K562 (cell line): Measurements from ENCODE around the gene FAM209A. TPM values are rescaled to one million over a fixed set of nuclear protein-coding genes. Genes with fewer than 3 reads are reported as not detected.

Experiments
- BCLAF1 ChIP-seq, 2 experiments: fragments of 450-650 bp in 1 of 2; IDR thresholded peaks; 2 replicates each; pipeline ENCODE4 v1.6.1; 2011 to 2017; ENCODE audit warnings: low read depth in 2 of 2, antibody characterized with exemption in 1 of 2, borderline replicate concordance in 1 of 2, low read length in 1 of 2, mild to moderate bottlenecking in 1 of 2, mixed read lengths in 1 of 2; ENCODE audit not compliant: control insufficient read depth in 1 of 2
- DEAF1 ChIP-seq: fragments of 450-650 bp; formaldehyde crosslinking; IDR thresholded peaks from 2 replicates; pipeline ENCODE4 v1.4.0; 2020; ENCODE audit warnings: mild to moderate bottlenecking, moderate library complexity
- HMG20A ChIP-seq: fragments of 450-650 bp; formaldehyde crosslinking; conservative IDR thresholded peaks from 2 replicates; pipeline ENCODE4 v1.4.0; 2020; ENCODE audit warnings: mild to moderate bottlenecking, mixed read lengths
- TSHZ1 ChIP-seq: fragments of 250-450 bp; sonication (Bioruptor Pico); IDR thresholded peaks from 2 replicates; pipeline ENCODE4 v1.4.0; 2020; ENCODE audit warnings: mild to moderate bottlenecking, moderate library complexity
- polyA plus RNA-seq, 8 experiments: library from polyadenylated mRNA; depleted of rRNA in 4 of 8; stranded (reverse) in 5 of 8; unstranded in 3 of 8; fragments of >200 nt; fragmentation: Nextera tagmentation in 2 of 8; fragmentation: Illumina TruSeq in 1 of 8; extraction: Ambion mirVana in 2 of 8; extraction: Trizol in 1 of 8; gene quantifications; 2 replicates each; pipeline versions ENCODE4 v1.2.1 to v1.2.3, GENCODE V29; 2011 to 2014; ENCODE audit warnings: inconsistent platforms in 1 of 8, missing spikeins in 1 of 8
- total RNA-seq, 7 experiments: library from RNA; depleted of rRNA in 6 of 7; stranded (reverse); fragments of >200 nt in 6 of 7; fragmentation: Illumina TruSeq in 2 of 7; extraction: Trizol in 2 of 7; gene quantifications; 2 replicates each; pipeline versions ENCODE4 v1.2.1 to v1.2.3, GENCODE V29; 2011 to 2021; ENCODE audit warnings: low replicate concordance in 1 of 7

FAM209A gene
- total and polyA plus RNA-seq, 9 of the 15 experiments (the other 6 are each of a cell fraction or from before 2014, with no cell fraction given), result 0.08 to 0.15 (median 0.11) TPM; not detected in 6

- TF ChIP-seq DEAF1, result no peak
- TF ChIP-seq BCLAF1 (IDR thresholded peaks at IDR 0.05; ENCODE audit: borderline replicate concordance in 1 of 2, control insufficient read depth in 1 of 2, low read depth in 2 of 2, low read length in 1 of 2), result no peak
- TF ChIP-seq HMG20A, result no peak
- TF ChIP-seq TSHZ1 (CRISPR knock-in tag), result no peak
- TF ChIP-seq, all 486 proteins: peak for 0
Observed at GRCh38 chr20:56487216-56487615, 37.3 kb upstream of the FAM209A start (continued).
